A673 (cell line): ENCODE data around the gene MECR. TPM values are rescaled to one million over a fixed set of nuclear protein-coding genes. Genes with fewer than 3 reads are reported as not detected.

Experiments used
- BruUV-seq: library from RNA; stranded (reverse); fragments of 400-500 nt; replicated peaks from 2 replicates; lab custom pipeline; 2021; lab: Mats Ljungman, UMichigan
- CTCF ChIA-PET: fragments of 300-600 bp; sonication (Branson Sonifier 250); formaldehyde crosslinking; loops from one replicate; lab custom pipeline; 2022; ENCODE audit warnings: antibody characterized with exemption; lab: Charles Lee
- POLR2A ChIA-PET: fragments of 300-600 bp; sonication (Branson Sonifier 250); formaldehyde crosslinking; loops from one replicate; lab custom pipeline; 2022; ENCODE audit warnings: antibody characterized with exemption; ENCODE audit not compliant: low non-redundant PET; lab: Charles Lee
- DNase-seq: peaks from one replicate; pipeline ENCODE4 v3.0.0-alpha.2; 2015; ENCODE audit warnings: low spot score
- H3K27ac ChIP-seq: fragments of 200-600 bp; sonication (generic); 2 replicates; pipeline ENCODE4 v1.5.1; 2016; ENCODE audit warnings: mixed run types, low read depth, mild to moderate bottlenecking, mixed read lengths, antibody characterized with exemption, low read length; ENCODE audit not compliant: poor library complexity, severe bottlenecking
- H3K27me3 ChIP-seq: fragments of 200-600 bp; sonication (generic); replicated peaks from 2 replicates; pipeline ENCODE4 v1.6.1; 2017; ENCODE audit warnings: mixed run types, low read depth, mild to moderate bottlenecking, mixed read lengths, antibody characterized with exemption, low read length; ENCODE audit not compliant: insufficient read depth, poor library complexity
- H3K36me3 ChIP-seq: fragments of 200-600 bp; sonication (generic); 2 replicates; pipeline ENCODE4 v1.6.1; 2016; ENCODE audit warnings: mixed run types, mild to moderate bottlenecking, mixed read lengths, antibody characterized with exemption, low read length; ENCODE audit not compliant: insufficient read depth, poor library complexity, severe bottlenecking
- H3K4me1 ChIP-seq: fragments of 200-600 bp; sonication (generic); 2 replicates; pipeline ENCODE4 v1.6.1; 2017; ENCODE audit warnings: mixed run types, mild to moderate bottlenecking, mixed read lengths, antibody characterized with exemption, low read length; ENCODE audit not compliant: insufficient read depth, poor library complexity, severe bottlenecking
- H3K4me3 ChIP-seq: fragments of 200-600 bp; sonication (generic); 2 replicates; pipeline ENCODE4 v1.5.1; 2016; ENCODE audit warnings: low read depth, mixed run types, mild to moderate bottlenecking, mixed read lengths, low read length; ENCODE audit not compliant: poor library complexity, severe bottlenecking
- H3K9me3 ChIP-seq: fragments of 200-600 bp; sonication (generic); 2 replicates; pipeline ENCODE4 v1.6.1; 2016; ENCODE audit warnings: mixed run types, low read depth, mild to moderate bottlenecking, mixed read lengths, antibody characterized with exemption, low read length; ENCODE audit not compliant: poor library complexity, severe bottlenecking
- EZH2 ChIP-seq: fragments of 200-600 bp; sonication (generic); IDR thresholded peaks from 2 replicates; pipeline ENCODE4 v1.6.1; 2017; ENCODE audit warnings: borderline replicate concordance, low read depth, mild to moderate bottlenecking, mixed read lengths, antibody characterized with exemption, low read length; ENCODE audit not compliant: poor library complexity, severe bottlenecking
- intact Hi-C: fragments of 100-400 bp; cut with micrococcal nuclease; formaldehyde crosslinking; loops from one replicate; pipeline ENCODE4 v1.10.0; 2022; ENCODE audit not compliant: unreplicated experiment
- total RNA-seq: library from RNA; stranded (reverse); gene quantifications from 2 replicates; pipeline ENCODE4 v1.2.3, GENCODE V29; 2021
- TF ChIP-seq, protein P1 (sequence below): fragments of 300-800, 200-600 bp; sonication (generic); conservative IDR thresholded peaks from 2 replicates; pipeline ENCODE4 v1.5.1; 2017; ENCODE audit warnings: low read depth, mild to moderate bottlenecking, antibody characterized with exemption, low read length, moderate library complexity, mixed read lengths

MECR gene
- total RNA-seq, 1 experiment from 2014 or later = 39.0 TPM

DNA sequence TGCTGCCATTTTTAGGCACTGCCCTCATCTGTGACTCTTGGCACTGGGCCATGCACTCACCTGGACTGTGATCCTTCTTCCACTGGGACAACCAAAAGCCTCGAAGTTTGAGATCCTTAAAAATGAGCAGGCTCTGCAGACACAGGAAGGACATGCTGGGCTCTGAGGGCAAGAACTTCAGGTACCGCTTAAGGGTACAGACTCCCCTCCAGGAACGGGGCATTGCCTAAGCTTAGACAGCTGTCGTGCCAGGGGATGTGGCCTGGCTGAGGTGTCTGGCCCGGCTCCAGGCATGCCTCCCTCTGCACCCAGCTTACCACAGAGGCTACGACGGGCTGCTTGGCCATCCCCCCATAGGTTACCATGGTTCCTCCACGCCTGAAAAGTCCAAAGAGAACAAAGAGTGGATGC lies 34.8 kb downstream of the MECR start:
- Histone ChIP-seq H3K27me3 (no peaks in the 10 kb centered on the region), H3K9me3 (no peaks in the 10 kb centered on the region), H3K36me3 (peaks cover 18% of the 10 kb centered on the region), H3K27ac (no peak overlapping the region), H3K4me1 (no peaks in the 10 kb centered on the region), H3K4me3 (no peak overlapping the region)
- no peak for TF ChIP-seq EZH2
- TF ChIP-seq, protein P1, sequence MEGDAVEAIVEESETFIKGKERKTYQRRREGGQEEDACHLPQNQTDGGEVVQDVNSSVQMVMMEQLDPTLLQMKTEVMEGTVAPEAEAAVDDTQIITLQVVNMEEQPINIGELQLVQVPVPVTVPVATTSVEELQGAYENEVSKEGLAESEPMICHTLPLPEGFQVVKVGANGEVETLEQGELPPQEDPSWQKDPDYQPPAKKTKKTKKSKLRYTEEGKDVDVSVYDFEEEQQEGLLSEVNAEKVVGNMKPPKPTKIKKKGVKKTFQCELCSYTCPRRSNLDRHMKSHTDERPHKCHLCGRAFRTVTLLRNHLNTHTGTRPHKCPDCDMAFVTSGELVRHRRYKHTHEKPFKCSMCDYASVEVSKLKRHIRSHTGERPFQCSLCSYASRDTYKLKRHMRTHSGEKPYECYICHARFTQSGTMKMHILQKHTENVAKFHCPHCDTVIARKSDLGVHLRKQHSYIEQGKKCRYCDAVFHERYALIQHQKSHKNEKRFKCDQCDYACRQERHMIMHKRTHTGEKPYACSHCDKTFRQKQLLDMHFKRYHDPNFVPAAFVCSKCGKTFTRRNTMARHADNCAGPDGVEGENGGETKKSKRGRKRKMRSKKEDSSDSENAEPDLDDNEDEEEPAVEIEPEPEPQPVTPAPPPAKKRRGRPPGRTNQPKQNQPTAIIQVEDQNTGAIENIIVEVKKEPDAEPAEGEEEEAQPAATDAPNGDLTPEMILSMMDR = no peak
- CTCF ChIA-PET = no interaction called here
- BruUV-seq = no TSS peak
- no peak for DNase-seq
- intact Hi-C loops = no loop called here
- POLR2A ChIA-PET = no interaction called here

GRCh38 chr1:29193879-29194455 lies 36.8 kb downstream of the MECR start:
- no peak overlapping the region for H3K4me3 ChIP-seq
- no peaks in the 10 kb centered on the region for H3K4me1 ChIP-seq
- H3K27me3 ChIP-seq = no peaks in the 10 kb centered on the region
- peaks cover 7% of the 10 kb centered on the region for H3K36me3 ChIP-seq
- BruUV-seq = no TSS peak
- ChIA-PET POLR2A (interaction anchor here (0.6 kb wide), 1 partner anchor 309 kb away, joined by 7 read pairs; no protein-coding TSS in a partner anchor), CTCF (interaction anchor here (1.6 kb wide), 1 partner anchor 9 kb away, joined by 5 read pairs; no protein-coding TSS in a partner anchor)
- H3K27ac ChIP-seq = no peak overlapping the region
- intact Hi-C loops = no loop called here
- no peaks in the 10 kb centered on the region for H3K9me3 ChIP-seq
- DNase-seq = no peak
- TF ChIP-seq EZH2 = no peak
- TF ChIP-seq, protein P1 = no peak

GRCh38 chr1:29190718-29191117 lies 40.0 kb downstream of the MECR start:
- no peaks in the 10 kb centered on the region for H3K27me3 ChIP-seq
- no peaks in the 10 kb centered on the region for H3K9me3 ChIP-seq
- no peak overlapping the region for H3K27ac ChIP-seq
- ChIA-PET CTCF (no interaction called here), POLR2A (no interaction called here)
- BruUV-seq = no TSS peak
- TF ChIP-seq, protein P1 = no peak
- TF ChIP-seq EZH2 = no peak
- no peaks in the 10 kb centered on the region for H3K4me1 ChIP-seq
- intact Hi-C loops = no loop called here
- H3K4me3 ChIP-seq = no peak overlapping the region
- peaks cover 3% of the 10 kb centered on the region for H3K36me3 ChIP-seq
- DNase-seq = no peak
